OCI-LY3 (cell line): ENCODE data around the gene KCTD13.
"Not testable (repeated sequence)": the region's sequence is repeated elsewhere in the genome, so short reads cannot be mapped to it uniquely, and the experiment has no call there.

Experiments
- CTCF ChIP-seq: fragments of 200-600, 300-600 bp; sonication (generic); IDR thresholded peaks from 2 replicates; pipeline ENCODE4 v1.5.1; 2014; ENCODE audit warnings: antibody characterized with exemption, low read length, low read depth
- EZH2phosphoT487 ChIP-seq: fragments of 200-600 bp; shearing (Covaris generic); IDR thresholded peaks from 2 replicates; pipeline ENCODE4 v1.6.1; 2018; ENCODE audit warnings: antibody characterized with exemption, mixed run types, low read depth

- TF ChIP-seq CTCF, EZH2phosphoT487: not testable (repeated sequence)
Observed at GRCh38 chr16:29959821-29960220, 33.8 kb upstream of the KCTD13 start.
